Stimulated activated CD8-positive, alpha-beta memory T cell treated with anti-CD3 and anti-CD28 coated beads, Interleukin-4, amount 100 ng/mL, for 24 hours (primary cell): ENCODE data around the gene ARPC4.

Source experiments
- DNase-seq: peaks from one replicate; pipeline ENCODE4 v3.0.0-alpha.2; 2020; ENCODE audit warnings: low read depth

ARPC4 gene

GRCh38 chr3:9792405-9793160 is at the start of gene ARPC4, which contains the start of gene TADA3:
Gene ARPC4 (plus strand): TSS chr3:9793082. CDS start chr3:9793122, 40 bp downstream.
Gene TADA3 (minus strand): TSS chr3:9792473. CDS start chr3:9791466, 1,007 bp downstream.
- peak; percentile 88 for DNase-seq

GRCh38 chr3:9743548-9743947 is 49.3 kb upstream of the ARPC4 start:
- no peak for DNase-seq

- no peak for DNase-seq
These were observed 48.7 kb upstream of the ARPC4 start for GRCh38 chr3:9744162-9744561.

GRCh38 chr3:9745521-9745920 is 47.4 kb upstream of the ARPC4 start:
- no peak for DNase-seq

- peak; percentile 15 for DNase-seq
These were observed 46.6 kb upstream of the ARPC4 start for GRCh38 chr3:9746330-9746729.

GRCh38 chr3:9747267-9747666 is 45.6 kb upstream of the ARPC4 start:
- no peak for DNase-seq

GRCh38 chr3:9748031-9748430 is 44.9 kb upstream of the ARPC4 start:
- DNase-seq: no peak

- no peak for DNase-seq
These were observed 43.6 kb upstream of the ARPC4 start for GRCh38 chr3:9749296-9749644.

- DNase-seq: peak; percentile 94
These were observed 43.0 kb upstream of the ARPC4 start, which contains the start of gene OGG1 for GRCh38 chr3:9749645-9750555. Gene OGG1 (plus strand): TSS chr3:9749952. CDS start chr3:9750287, 335 bp downstream.

- no peak for DNase-seq
These were observed 42.1 kb upstream of the ARPC4 start for GRCh38 chr3:9750556-9751411.

- DNase-seq: no peak
These were observed 38.2 kb upstream of the ARPC4 start for GRCh38 chr3:9754678-9755077.

GRCh38 chr3:9757427-9757826 is 35.5 kb upstream of the ARPC4 start:
- DNase-seq: no peak

GRCh38 chr3:9760779-9761505 is 31.9 kb upstream of the ARPC4 start:
- DNase-seq: no peak

GRCh38 chr3:9761919-9762318 is 31.0 kb upstream of the ARPC4 start:
- DNase-seq: no peak

- DNase-seq: no peak
These were observed 30.0 kb upstream of the ARPC4 start for GRCh38 chr3:9762871-9763270.

- no peak for DNase-seq
These were observed 27.0 kb upstream of the ARPC4 start for GRCh38 chr3:9765865-9766264.

- no peak for DNase-seq
These were observed 25.5 kb upstream of the ARPC4 start for GRCh38 chr3:9767418-9767817.

- DNase-seq: no peak
These were observed 24.6 kb upstream of the ARPC4 start for GRCh38 chr3:9768141-9768775.

- no peak for DNase-seq
These were observed 23.9 kb upstream of the ARPC4 start for GRCh38 chr3:9769012-9769411.

- DNase-seq: peak; percentile 49
These were observed 23.2 kb upstream of the ARPC4 start, which contains the start of gene CAMK1 for GRCh38 chr3:9769426-9770275. Gene CAMK1 (minus strand): TSS chr3:9769947. CDS start chr3:9767749, 2,198 bp downstream.
